Measurements from ENCODE around the gene GALE.

- TF ChIP-seq CTCF (conservative IDR thresholded peaks at IDR 0.05; ENCODE audit: low read length) (no peak), EZH2phosphoT487 (IDR thresholded peaks at IDR 0.05; ENCODE audit: borderline replicate concordance) (no peak)
Observed at GRCh38 chr1:23756676-23757075, 43.9 kb downstream of the GALE start.

All from Loucy (cell line).